ENCODE results near the gene PLS3.
"Not testable (repeated sequence)": the region's sequence is repeated elsewhere in the genome, so short reads cannot be mapped to it uniquely, and the experiment has no call there.

Gene PLS3

GRCh38 chrX:115560978-115561604 is at the start of gene PLS3:
TSS of gene PLS3 (plus strand) at chrX:115561174. CDS start at chrX:115610251, 49,077 bp downstream.
- DNase-seq (ENCODE audit: low read depth) = no peak

- no peak for DNase-seq (ENCODE audit: low read depth)
Observed at GRCh38 chrX:115518113-115518512, 42.9 kb upstream of the PLS3 start.

- no peak for DNase-seq (ENCODE audit: low read depth)
Observed at GRCh38 chrX:115521741-115522140, 39.2 kb upstream of the PLS3 start.

- no peak for DNase-seq (ENCODE audit: low read depth)
Observed at GRCh38 chrX:115522952-115523351, 38.0 kb upstream of the PLS3 start.

GRCh38 chrX:115525486-115525885 is 35.5 kb upstream of the PLS3 start:
- no peak for DNase-seq (ENCODE audit: low read depth)

GRCh38 chrX:115531818-115532403 is 29.1 kb upstream of the PLS3 start:
- DNase-seq (ENCODE audit: low read depth) = no peak

GRCh38 chrX:115533485-115533884 is 27.5 kb upstream of the PLS3 start:
- no peak for DNase-seq (ENCODE audit: low read depth)

- no peak for DNase-seq (ENCODE audit: low read depth)
Observed at GRCh38 chrX:115534383-115534782, 26.6 kb upstream of the PLS3 start.

- DNase-seq (ENCODE audit: low read depth) = no peak
Observed at GRCh38 chrX:115535421-115535820, 25.6 kb upstream of the PLS3 start.

GRCh38 chrX:115535844-115536243 is 25.1 kb upstream of the PLS3 start:
- no peak for DNase-seq (ENCODE audit: low read depth)

- DNase-seq (ENCODE audit: low read depth) = no peak
Observed at GRCh38 chrX:115539841-115540240, 21.1 kb upstream of the PLS3 start.

- DNase-seq (ENCODE audit: low read depth) = not testable (repeated sequence)
Observed at GRCh38 chrX:115541045-115541444, 19.9 kb upstream of the PLS3 start.

- DNase-seq (ENCODE audit: low read depth) = no peak
Observed at GRCh38 chrX:115547448-115547847, 13.5 kb upstream of the PLS3 start.

- no peak for DNase-seq (ENCODE audit: low read depth)
Observed at GRCh38 chrX:115549008-115549407, 12.0 kb upstream of the PLS3 start.

- DNase-seq (ENCODE audit: low read depth) = no peak
Observed at GRCh38 chrX:115553171-115553570, 7.8 kb upstream of the PLS3 start.

- DNase-seq (ENCODE audit: low read depth) = no peak
Observed at GRCh38 chrX:115559672-115560071, 1.3 kb upstream of the PLS3 start.

- DNase-seq (ENCODE audit: low read depth) = peak; percentile 82
Observed at GRCh38 chrX:115560211-115560977, 580 bp upstream of the PLS3 start.

- no peak for DNase-seq (ENCODE audit: low read depth)
Observed at GRCh38 chrX:115561605-115562479, 868 bp downstream of the PLS3 start.

GRCh38 chrX:115562480-115562847 is 1.5 kb downstream of the PLS3 start:
- no peak for DNase-seq (ENCODE audit: low read depth)

GRCh38 chrX:115563633-115564162 is 2.7 kb downstream of the PLS3 start:
- DNase-seq (ENCODE audit: low read depth) = no peak

GRCh38 chrX:115564243-115564642 is 3.3 kb downstream of the PLS3 start:
- no peak for DNase-seq (ENCODE audit: low read depth)

GRCh38 chrX:115565888-115566287 is 4.9 kb downstream of the PLS3 start:
- no peak for DNase-seq (ENCODE audit: low read depth)
